Ovary (tissue), 9 donors: ENCODE data around the gene PCBP2. TPM values are rescaled to one million over a fixed set of nuclear protein-coding genes. Genes with fewer than 3 reads are reported as not detected.
A peak's percentile ranks its signal among the peaks of the same experiment; 100 is the strongest.
"Not testable (repeated sequence)": the region's sequence is repeated elsewhere in the genome, so short reads cannot be mapped to it uniquely, and the experiment has no call there.

Source experiments
- DNase-seq, 5 donors: peaks; one replicate each; pipeline ENCODE4 v3.0.0-alpha.2; 2019 to 2020
- H3K27ac ChIP-seq, 2 donors: fragments of 200-600 bp; one replicate each; pipeline versions ENCODE4 v1.5.1 to v1.8.0; 2019 to 2022
- H3K27me3 ChIP-seq: fragments of 200-600 bp; one replicate; pipeline ENCODE4 v1.8.0; 2022
- H3K36me3 ChIP-seq: fragments of 200-600 bp; sonication (generic); one replicate; pipeline ENCODE4 v1.5.1; 2019
- H3K4me1 ChIP-seq: one replicate; pipeline ENCODE4 v1.8.1; 2013; ENCODE audit warnings: mild to moderate bottlenecking, moderate library complexity; ENCODE audit not compliant: insufficient read depth
- H3K4me3 ChIP-seq: fragments of 200-600 bp; sonication (generic); one replicate; pipeline ENCODE4 v1.5.1; 2017
- H3K9me3 ChIP-seq, 2 donors: fragments of 200-600 bp in 1 of 2; sonication (generic) in 1 of 2; one replicate each; pipeline versions ENCODE4 v1.5.1 to v1.8.1; 2013 to 2019; ENCODE audit warnings: mild to moderate bottlenecking in 1 of 2, moderate library complexity in 1 of 2
- EP300 ChIP-seq: sonication (generic); formaldehyde crosslinking; IDR thresholded peaks from one replicate; pipeline ENCODE4 v1.6.1; 2017; ENCODE audit warnings: antibody characterized with exemption
- POLR2A ChIP-seq: fragments of 450-650 bp; IDR thresholded peaks from one replicate; pipeline ENCODE4 v1.6.1; 2017; ENCODE audit warnings: antibody characterized with exemption, mild to moderate bottlenecking, moderate library complexity
- WGBS, 3 donors: extraction: QIAGEN DNeasy Blood & Tissue Kit in 1 of 3; methylation state at CpG; one replicate each; pipeline versions ENCODE4 v1.1.5 to v1.1.7; 2013 to 2017; 5-methylcytosine and 5-hydroxymethylcytosine counted together
- intact Hi-C, 4 donors: fragments of 100-400 bp; cut with DNase I; formaldehyde crosslinking; loops; one replicate each; pipeline versions ENCODE4 v1.11.0 to v1.15.1; 2022 to 2023
- polyA plus RNA-seq, 2 donors: library from polyadenylated mRNA; stranded (reverse); fragments of 200-250 nt in 1 of 2; fragments of 350-450 nt in 1 of 2; fragmentation: Illumina TruSeq in 1 of 2; extraction: RNeasy Lipid Tissue Mini Kit (QIAGEN cat#74804) in 1 of 2; gene quantifications; one replicate each; pipeline ENCODE4 v1.2.3, GENCODE V29; 2013 to 2014
- total RNA-seq, 7 donors: library from RNA; depleted of rRNA in 2 of 7; stranded (reverse); fragments of >200 nt in 2 of 7; fragmentation: NEBNext Ultra II Directional in 3 of 7; extraction: Animal tissue kit (Norgen Biotek cat#: 25700) in 3 of 7; gene quantifications; one replicate each; pipeline versions ENCODE4 v1.1.0 to v1.2.4, GENCODE V29; 2016 to 2023
- TF ChIP-seq, protein P1 (sequence below), 3 donors: fragments of 450-650 bp in 2 of 3; fragments of 200-600 bp in 1 of 3; IDR thresholded peaks; one replicate each; pipeline versions ENCODE4 v1.5.1 to v1.8.0; 2016 to 2022; ENCODE audit warnings: antibody characterized with exemption in 3 of 3, mild to moderate bottlenecking in 1 of 3
- donor health status: DM: no; HTN: no; CAD: no; lungs with moderate emphysema.
- donor health status: DM: no; HTN: no; CAD: no.
- donor health status: Bipolar disorder and iron deficiency.
- donor health status: DM: yes; HTN: yes; CAD: no.
- donor health status: DM: no; HTN: no; CAD: no.
- donor health status: DM: yes; HTN: yes; CAD: no.

The PCBP2 gene
- total and polyA plus RNA-seq, 9 donors: 413 to 1,354 (median 948) TPM

DNA sequence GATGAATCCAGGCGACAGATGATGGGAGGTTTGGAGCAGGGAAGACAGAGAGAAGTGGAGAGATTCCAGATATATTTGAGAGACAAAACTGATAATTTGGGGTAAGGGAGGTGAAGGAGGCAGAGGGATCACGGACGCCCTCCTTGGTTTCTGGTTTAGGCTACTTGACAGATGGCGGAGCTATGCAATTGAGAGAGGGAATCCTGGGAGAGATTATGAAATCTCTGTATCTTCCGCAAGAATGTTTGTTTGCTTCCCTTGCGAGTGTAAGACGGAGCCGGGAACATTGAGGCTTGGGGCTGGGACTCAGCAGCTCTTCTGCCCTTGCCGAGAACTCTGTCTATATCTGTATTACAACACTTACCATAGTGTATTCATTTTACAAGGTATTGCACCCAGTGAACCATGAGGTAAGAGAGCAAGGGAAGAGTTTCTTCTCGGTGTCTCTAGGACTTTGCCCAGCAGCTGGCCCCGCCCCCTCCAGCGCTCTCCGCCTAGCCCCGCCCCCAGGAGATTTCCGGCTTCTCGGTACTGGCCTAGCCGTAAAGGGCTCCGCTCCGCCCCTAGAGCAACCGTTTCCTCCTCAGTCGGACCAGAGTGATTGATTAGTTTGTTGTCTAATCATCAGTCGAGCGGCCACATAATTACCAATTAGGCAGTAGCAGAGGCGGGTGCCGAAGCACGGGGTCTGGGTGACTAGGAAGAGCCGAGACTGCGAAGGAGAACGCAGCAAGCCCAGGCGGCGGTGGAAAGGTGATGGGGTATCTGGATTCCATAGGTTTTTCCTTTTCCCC lies 10.7 kb upstream of the PCBP2 start, which contains the start of gene PRR13:
PRR13 (plus strand) TSS at position 695 of the 794 bp plus-strand sequence. CDS start 981 bp downstream, outside the sequence.
- TF ChIP-seq, protein P1, sequence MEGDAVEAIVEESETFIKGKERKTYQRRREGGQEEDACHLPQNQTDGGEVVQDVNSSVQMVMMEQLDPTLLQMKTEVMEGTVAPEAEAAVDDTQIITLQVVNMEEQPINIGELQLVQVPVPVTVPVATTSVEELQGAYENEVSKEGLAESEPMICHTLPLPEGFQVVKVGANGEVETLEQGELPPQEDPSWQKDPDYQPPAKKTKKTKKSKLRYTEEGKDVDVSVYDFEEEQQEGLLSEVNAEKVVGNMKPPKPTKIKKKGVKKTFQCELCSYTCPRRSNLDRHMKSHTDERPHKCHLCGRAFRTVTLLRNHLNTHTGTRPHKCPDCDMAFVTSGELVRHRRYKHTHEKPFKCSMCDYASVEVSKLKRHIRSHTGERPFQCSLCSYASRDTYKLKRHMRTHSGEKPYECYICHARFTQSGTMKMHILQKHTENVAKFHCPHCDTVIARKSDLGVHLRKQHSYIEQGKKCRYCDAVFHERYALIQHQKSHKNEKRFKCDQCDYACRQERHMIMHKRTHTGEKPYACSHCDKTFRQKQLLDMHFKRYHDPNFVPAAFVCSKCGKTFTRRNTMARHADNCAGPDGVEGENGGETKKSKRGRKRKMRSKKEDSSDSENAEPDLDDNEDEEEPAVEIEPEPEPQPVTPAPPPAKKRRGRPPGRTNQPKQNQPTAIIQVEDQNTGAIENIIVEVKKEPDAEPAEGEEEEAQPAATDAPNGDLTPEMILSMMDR (IDR thresholded peaks at IDR 0.05): no peak
- TF ChIP-seq EP300 (no peak), POLR2A (peak; percentile 97)
- Histone ChIP-seq H3K9me3 (no peaks in the 10 kb centered on the region), H3K4me1 (peaks cover 5% of the 10 kb centered on the region), H3K27me3 (no peaks in the 10 kb centered on the region), H3K4me3 (peak within 1 kb of the TSS; percentile 75), H3K27ac (peak within 1 kb of the TSS; percentile 79 to 85), H3K36me3 (no peaks in the 10 kb centered on the region)
- intact Hi-C loops: loop anchor here in 1 of 4 donors (5.0 kb wide), 1 partner anchor 61 kb away; the partner anchor contains the start of gene TARBP2
- 1 to 2% (median 1%) methylated on average over 31 of the region's 31 CpGs for WGBS, 3 donors
- DNase-seq: peak; percentile 97 to 99 (median 98)

DNA sequence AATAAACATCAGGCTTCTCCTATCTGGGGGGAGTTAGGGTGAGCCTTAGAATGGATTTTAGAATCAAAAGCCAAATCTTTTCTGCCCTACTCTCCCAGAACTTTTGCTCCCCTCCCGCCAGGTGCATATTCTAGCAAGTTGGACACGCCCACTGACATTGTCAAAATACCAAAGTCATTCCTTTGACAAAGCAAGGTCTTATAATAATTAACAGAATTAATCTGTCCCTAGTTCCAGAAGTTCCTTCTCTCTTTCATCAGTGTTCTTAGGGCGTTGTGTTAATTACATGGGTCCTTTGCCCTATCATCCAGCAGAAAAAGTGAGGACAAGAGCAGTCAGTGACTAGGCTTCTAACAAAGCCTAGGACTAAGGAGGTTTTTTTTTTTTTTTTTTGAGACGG lies 7.9 kb upstream of the PCBP2 start:
- peaks cover 5% of the 10 kb centered on the region for H3K4me1 ChIP-seq
- no peaks in the 10 kb centered on the region for H3K36me3 ChIP-seq
- no peak overlapping the region for H3K4me3 ChIP-seq
- no peak for DNase-seq
- intact Hi-C loops: loop anchor here in 1 of 4 donors (5.0 kb wide), 1 partner anchor 58 kb away; the partner anchor contains the start of gene TARBP2
- no peaks in the 10 kb centered on the region for H3K9me3 ChIP-seq
- no peaks in the 10 kb centered on the region for H3K27me3 ChIP-seq
- no peak overlapping the region for H3K27ac ChIP-seq
- no peak for TF ChIP-seq EP300
- TF ChIP-seq, protein P1 (IDR thresholded peaks at IDR 0.05): no peak
- TF ChIP-seq POLR2A: no peak
- WGBS, 3 donors: 96 to 97% (median 96%) methylated on average over 4 of the region's 4 CpGs

DNA sequence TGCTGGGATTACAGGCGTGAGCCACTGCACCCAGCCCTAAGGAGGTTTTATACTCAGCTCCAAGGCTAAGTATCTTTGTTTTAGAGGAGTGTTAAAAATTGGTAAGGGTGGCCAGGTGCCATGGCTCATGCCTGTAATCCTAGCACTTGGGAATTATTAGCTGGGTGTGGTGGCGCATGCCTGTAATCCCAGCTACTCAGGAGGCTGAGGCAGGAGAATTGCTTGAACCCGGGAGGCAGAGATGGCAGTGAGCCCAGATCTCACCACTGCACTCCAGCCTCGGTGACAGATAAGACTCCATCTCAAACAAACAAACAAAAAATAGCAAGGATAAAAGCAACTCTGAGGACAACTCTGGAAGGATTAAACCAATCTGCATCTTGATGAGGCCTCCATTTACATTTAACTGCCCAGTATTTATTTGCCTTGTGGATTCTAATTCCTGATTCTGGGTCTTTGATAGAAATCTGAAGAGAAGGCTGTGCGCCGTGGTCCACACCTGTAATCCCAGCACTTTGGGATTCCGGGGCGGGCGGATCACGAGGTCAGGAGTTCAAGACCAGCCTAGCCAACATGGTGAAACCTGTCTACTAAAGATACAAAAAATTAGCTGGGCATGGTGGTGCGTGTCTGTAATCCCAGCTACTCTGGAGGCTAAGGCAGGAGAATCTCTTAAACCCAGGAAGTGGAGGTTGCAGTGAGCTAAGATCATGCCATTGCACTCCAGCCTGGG lies 7.1 kb upstream of the PCBP2 start:
- H3K9me3 ChIP-seq, H3K4me1 ChIP-seq, H3K4me3 ChIP-seq, H3K36me3 ChIP-seq, H3K27me3 ChIP-seq, DNase-seq, H3K27ac ChIP-seq: not testable (repeated sequence)
- intact Hi-C loops: loop anchor here in 1 of 4 donors (5.0 kb wide), 1 partner anchor 58 kb away; the partner anchor contains the start of gene TARBP2
- WGBS, 3 donors: 83 to 87% (median 84%) methylated on average over 11 of the region's 11 CpGs

DNA sequence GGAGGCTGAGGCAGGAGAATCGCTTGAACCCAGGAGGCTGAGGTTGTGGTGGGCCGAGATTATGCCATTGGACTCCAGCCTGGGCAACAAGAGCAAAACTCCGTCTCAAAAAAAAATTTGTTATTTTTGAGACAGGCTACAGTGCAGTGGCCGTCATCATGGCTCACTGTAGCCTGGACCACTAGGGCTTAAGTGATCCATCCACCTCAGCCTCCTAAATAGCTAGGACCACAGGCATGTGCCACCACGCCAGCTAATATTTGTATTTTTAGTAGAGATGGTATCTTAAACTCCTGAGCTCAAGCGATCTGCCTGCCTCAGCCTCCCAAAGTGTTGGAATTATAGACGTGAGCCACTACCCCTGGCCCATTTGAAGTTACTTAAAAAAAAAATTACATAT lies 966 bp upstream of the PCBP2 start:
- H3K9me3 ChIP-seq: no peaks in the 10 kb centered on the region
- intact Hi-C loops: loop anchor here in 1 of 4 donors (5.0 kb wide), 1 partner anchor 36 kb away; no protein-coding TSS in a partner anchor
- no peak overlapping the region for H3K4me3 ChIP-seq
- H3K4me1 ChIP-seq: peaks cover 2% of the 10 kb centered on the region
- 86 to 92% (median 88%) methylated on average over 7 of the region's 7 CpGs for WGBS, 3 donors
- no peaks in the 10 kb centered on the region for H3K36me3 ChIP-seq
- DNase-seq: no peak
- no peak overlapping the region for H3K27ac ChIP-seq
- no peak for TF ChIP-seq POLR2A
- TF ChIP-seq, protein P1 (IDR thresholded peaks at IDR 0.05): no peak
- no peak for TF ChIP-seq EP300
- no peaks in the 10 kb centered on the region for H3K27me3 ChIP-seq
